Measurements from ENCODE around the gene NIPAL1. TPM values are rescaled to one million over a fixed set of nuclear protein-coding genes. Genes with fewer than 3 reads are reported as not detected.

The NIPAL1 gene
- total RNA-seq, 1 experiment from 2014 or later, result 7.1 TPM

GRCh38 chr4:48071191-48071590 lies 54.6 kb downstream of the NIPAL1 start (continued):
- no peak for TF ChIP-seq TEAD4 (CRISPR knock-in tag; IDR thresholded peaks at IDR 0.05)
- TF ChIP-seq, protein P1, sequence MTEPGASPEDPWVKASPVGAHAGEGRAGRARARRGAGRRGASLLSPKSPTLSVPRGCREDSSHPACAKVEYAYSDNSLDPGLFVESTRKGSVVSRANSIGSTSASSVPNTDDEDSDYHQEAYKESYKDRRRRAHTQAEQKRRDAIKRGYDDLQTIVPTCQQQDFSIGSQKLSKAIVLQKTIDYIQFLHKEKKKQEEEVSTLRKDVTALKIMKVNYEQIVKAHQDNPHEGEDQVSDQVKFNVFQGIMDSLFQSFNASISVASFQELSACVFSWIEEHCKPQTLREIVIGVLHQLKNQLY (CRISPR knock-in tag; IDR thresholded peaks at IDR 0.05), result no peak

GRCh38 chr4:48073567-48074103 lies 57.1 kb downstream of the NIPAL1 start:
- DNase-seq (ENCODE audit: low spot score) (no peak), ATAC-seq (no peak)
- no peaks in the 10 kb centered on the region for H3K9me3 Mint-ChIP-seq
- H3K36me3 Mint-ChIP-seq, result no peaks in the 10 kb centered on the region
- ChIA-PET CTCF (no interaction called here), POLR2A (no interaction called here)
- no peaks in the 10 kb centered on the region for H3K4me1 Mint-ChIP-seq
- no peak overlapping the region for H3K27ac Mint-ChIP-seq
- H3K4me3 Mint-ChIP-seq, result no peak overlapping the region
- no peaks in the 10 kb centered on the region for H3K27me3 Mint-ChIP-seq (ENCODE audit: low read depth)
- TF ChIP-seq, protein P2, sequence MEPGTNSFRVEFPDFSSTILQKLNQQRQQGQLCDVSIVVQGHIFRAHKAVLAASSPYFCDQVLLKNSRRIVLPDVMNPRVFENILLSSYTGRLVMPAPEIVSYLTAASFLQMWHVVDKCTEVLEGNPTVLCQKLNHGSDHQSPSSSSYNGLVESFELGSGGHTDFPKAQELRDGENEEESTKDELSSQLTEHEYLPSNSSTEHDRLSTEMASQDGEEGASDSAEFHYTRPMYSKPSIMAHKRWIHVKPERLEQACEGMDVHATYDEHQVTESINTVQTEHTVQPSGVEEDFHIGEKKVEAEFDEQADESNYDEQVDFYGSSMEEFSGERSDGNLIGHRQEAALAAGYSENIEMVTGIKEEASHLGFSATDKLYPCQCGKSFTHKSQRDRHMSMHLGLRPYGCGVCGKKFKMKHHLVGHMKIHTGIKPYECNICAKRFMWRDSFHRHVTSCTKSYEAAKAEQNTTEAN (CRISPR knock-in tag; IDR thresholded peaks at IDR 0.05), result no peak
- TF ChIP-seq, protein P3, sequence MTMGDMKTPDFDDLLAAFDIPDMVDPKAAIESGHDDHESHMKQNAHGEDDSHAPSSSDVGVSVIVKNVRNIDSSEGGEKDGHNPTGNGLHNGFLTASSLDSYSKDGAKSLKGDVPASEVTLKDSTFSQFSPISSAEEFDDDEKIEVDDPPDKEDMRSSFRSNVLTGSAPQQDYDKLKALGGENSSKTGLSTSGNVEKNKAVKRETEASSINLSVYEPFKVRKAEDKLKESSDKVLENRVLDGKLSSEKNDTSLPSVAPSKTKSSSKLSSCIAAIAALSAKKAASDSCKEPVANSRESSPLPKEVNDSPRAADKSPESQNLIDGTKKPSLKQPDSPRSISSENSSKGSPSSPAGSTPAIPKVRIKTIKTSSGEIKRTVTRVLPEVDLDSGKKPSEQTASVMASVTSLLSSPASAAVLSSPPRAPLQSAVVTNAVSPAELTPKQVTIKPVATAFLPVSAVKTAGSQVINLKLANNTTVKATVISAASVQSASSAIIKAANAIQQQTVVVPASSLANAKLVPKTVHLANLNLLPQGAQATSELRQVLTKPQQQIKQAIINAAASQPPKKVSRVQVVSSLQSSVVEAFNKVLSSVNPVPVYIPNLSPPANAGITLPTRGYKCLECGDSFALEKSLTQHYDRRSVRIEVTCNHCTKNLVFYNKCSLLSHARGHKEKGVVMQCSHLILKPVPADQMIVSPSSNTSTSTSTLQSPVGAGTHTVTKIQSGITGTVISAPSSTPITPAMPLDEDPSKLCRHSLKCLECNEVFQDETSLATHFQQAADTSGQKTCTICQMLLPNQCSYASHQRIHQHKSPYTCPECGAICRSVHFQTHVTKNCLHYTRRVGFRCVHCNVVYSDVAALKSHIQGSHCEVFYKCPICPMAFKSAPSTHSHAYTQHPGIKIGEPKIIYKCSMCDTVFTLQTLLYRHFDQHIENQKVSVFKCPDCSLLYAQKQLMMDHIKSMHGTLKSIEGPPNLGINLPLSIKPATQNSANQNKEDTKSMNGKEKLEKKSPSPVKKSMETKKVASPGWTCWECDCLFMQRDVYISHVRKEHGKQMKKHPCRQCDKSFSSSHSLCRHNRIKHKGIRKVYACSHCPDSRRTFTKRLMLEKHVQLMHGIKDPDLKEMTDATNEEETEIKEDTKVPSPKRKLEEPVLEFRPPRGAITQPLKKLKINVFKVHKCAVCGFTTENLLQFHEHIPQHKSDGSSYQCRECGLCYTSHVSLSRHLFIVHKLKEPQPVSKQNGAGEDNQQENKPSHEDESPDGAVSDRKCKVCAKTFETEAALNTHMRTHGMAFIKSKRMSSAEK (CRISPR knock-in tag; IDR thresholded peaks at IDR 0.05; ENCODE audit: borderline replicate concordance), result no peak
- TF ChIP-seq FOXJ3 (CRISPR knock-in tag; IDR thresholded peaks at IDR 0.05; ENCODE audit: borderline replicate concordance) (no peak), ZNF423 (CRISPR knock-in tag; IDR thresholded peaks at IDR 0.05) (no peak), ZNF416 (CRISPR knock-in tag; IDR thresholded peaks at IDR 0.05) (no peak), EMX1 (CRISPR knock-in tag; IDR thresholded peaks at IDR 0.05) (no peak), KAT7 (CRISPR knock-in tag; IDR thresholded peaks at IDR 0.05; ENCODE audit: borderline replicate concordance) (no peak), AR (CRISPR knock-in tag; IDR thresholded peaks at IDR 0.05) (no peak), RORB (CRISPR knock-in tag; IDR thresholded peaks at IDR 0.05) (no peak), IRF1 (CRISPR knock-in tag; IDR thresholded peaks at IDR 0.05) (no peak), ZNF671 (CRISPR knock-in tag; IDR thresholded peaks at IDR 0.05) (no peak), ATF1 (CRISPR knock-in tag; IDR thresholded peaks at IDR 0.05) (no peak), MYBL2 (CRISPR knock-in tag; IDR thresholded peaks at IDR 0.05) (no peak), ETV6 (CRISPR knock-in tag; IDR thresholded peaks at IDR 0.05) (no peak), RELA (CRISPR knock-in tag; IDR thresholded peaks at IDR 0.05; ENCODE audit: borderline replicate concordance) (no peak)
- TF ChIP-seq, protein P4, sequence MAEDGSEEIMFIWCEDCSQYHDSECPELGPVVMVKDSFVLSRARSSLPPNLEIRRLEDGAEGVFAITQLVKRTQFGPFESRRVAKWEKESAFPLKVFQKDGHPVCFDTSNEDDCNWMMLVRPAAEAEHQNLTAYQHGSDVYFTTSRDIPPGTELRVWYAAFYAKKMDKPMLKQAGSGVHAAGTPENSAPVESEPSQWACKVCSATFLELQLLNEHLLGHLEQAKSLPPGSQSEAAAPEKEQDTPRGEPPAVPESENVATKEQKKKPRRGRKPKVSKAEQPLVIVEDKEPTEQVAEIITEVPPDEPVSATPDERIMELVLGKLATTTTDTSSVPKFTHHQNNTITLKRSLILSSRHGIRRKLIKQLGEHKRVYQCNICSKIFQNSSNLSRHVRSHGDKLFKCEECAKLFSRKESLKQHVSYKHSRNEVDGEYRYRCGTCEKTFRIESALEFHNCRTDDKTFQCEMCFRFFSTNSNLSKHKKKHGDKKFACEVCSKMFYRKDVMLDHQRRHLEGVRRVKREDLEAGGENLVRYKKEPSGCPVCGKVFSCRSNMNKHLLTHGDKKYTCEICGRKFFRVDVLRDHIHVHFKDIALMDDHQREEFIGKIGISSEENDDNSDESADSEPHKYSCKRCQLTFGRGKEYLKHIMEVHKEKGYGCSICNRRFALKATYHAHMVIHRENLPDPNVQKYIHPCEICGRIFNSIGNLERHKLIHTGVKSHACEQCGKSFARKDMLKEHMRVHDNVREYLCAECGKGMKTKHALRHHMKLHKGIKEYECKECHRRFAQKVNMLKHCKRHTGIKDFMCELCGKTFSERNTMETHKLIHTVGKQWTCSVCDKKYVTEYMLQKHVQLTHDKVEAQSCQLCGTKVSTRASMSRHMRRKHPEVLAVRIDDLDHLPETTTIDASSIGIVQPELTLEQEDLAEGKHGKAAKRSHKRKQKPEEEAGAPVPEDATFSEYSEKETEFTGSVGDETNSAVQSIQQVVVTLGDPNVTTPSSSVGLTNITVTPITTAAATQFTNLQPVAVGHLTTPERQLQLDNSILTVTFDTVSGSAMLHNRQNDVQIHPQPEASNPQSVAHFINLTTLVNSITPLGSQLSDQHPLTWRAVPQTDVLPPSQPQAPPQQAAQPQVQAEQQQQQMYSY (CRISPR knock-in tag; IDR thresholded peaks at IDR 0.05), result no peak
- TF ChIP-seq, protein P5, sequence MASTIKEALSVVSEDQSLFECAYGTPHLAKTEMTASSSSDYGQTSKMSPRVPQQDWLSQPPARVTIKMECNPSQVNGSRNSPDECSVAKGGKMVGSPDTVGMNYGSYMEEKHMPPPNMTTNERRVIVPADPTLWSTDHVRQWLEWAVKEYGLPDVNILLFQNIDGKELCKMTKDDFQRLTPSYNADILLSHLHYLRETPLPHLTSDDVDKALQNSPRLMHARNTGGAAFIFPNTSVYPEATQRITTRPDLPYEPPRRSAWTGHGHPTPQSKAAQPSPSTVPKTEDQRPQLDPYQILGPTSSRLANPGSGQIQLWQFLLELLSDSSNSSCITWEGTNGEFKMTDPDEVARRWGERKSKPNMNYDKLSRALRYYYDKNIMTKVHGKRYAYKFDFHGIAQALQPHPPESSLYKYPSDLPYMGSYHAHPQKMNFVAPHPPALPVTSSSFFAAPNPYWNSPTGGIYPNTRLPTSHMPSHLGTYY (CRISPR knock-in tag; IDR thresholded peaks at IDR 0.05), result no peak
- TF ChIP-seq, protein P6, sequence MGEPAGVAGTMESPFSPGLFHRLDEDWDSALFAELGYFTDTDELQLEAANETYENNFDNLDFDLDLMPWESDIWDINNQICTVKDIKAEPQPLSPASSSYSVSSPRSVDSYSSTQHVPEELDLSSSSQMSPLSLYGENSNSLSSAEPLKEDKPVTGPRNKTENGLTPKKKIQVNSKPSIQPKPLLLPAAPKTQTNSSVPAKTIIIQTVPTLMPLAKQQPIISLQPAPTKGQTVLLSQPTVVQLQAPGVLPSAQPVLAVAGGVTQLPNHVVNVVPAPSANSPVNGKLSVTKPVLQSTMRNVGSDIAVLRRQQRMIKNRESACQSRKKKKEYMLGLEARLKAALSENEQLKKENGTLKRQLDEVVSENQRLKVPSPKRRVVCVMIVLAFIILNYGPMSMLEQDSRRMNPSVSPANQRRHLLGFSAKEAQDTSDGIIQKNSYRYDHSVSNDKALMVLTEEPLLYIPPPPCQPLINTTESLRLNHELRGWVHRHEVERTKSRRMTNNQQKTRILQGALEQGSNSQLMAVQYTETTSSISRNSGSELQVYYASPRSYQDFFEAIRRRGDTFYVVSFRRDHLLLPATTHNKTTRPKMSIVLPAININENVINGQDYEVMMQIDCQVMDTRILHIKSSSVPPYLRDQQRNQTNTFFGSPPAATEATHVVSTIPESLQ (CRISPR knock-in tag; IDR thresholded peaks at IDR 0.05), result no peak
